ENCODE measurements around the gene CYFIP1.
"Not testable (repeated sequence)": the region's sequence is repeated elsewhere in the genome, so short reads cannot be mapped to it uniquely, and the experiment has no call there.

The CYFIP1 gene

GRCh38 chr15:22980189-22981050, at the start of gene CYFIP1:
TSS of gene CYFIP1 (minus strand) at chr15:22980368. CDS start at chr15:22947285, 33,083 bp downstream.
- peak within 1 kb of the TSS; percentile 80 for H3K4me3 Mint-ChIP-seq
- no peaks in the 10 kb centered on the region for H3K9me3 Mint-ChIP-seq
- DNase-seq = peak; percentile 42
- H3K27me3 Mint-ChIP-seq = peaks cover 32% of the 10 kb centered on the region
- peaks cover 18% of the 10 kb centered on the region for H3K4me1 Mint-ChIP-seq
- CTCF ChIA-PET = interaction anchor here (1.2 kb wide), 1 partner anchor 59 kb away, joined by 3 read pairs; the partner anchor contains the start of gene TUBGCP5
- no peak within 1 kb of the TSS for H3K27ac Mint-ChIP-seq
- H3K36me3 Mint-ChIP-seq = no peaks in the 10 kb centered on the region

GRCh38 chr15:23026218-23026617, 46.0 kb upstream of the CYFIP1 start:
- H3K4me3 Mint-ChIP-seq = no peak overlapping the region
- DNase-seq = no peak
- peaks cover 36% of the 10 kb centered on the region for H3K36me3 Mint-ChIP-seq
- no peaks in the 10 kb centered on the region for H3K4me1 Mint-ChIP-seq
- no peak overlapping the region for H3K27ac Mint-ChIP-seq
- H3K9me3 Mint-ChIP-seq = no peaks in the 10 kb centered on the region
- no peaks in the 10 kb centered on the region for H3K27me3 Mint-ChIP-seq
- CTCF ChIA-PET = no interaction called here

GRCh38 chr15:23022156-23022555, 42.0 kb upstream of the CYFIP1 start:
- peaks cover 30% of the 10 kb centered on the region for H3K36me3 Mint-ChIP-seq
- CTCF ChIA-PET = interaction anchor here (3.6 kb wide), 1 partner anchor 14 kb away, joined by 14 read pairs; no protein-coding TSS in a partner anchor
- H3K9me3 Mint-ChIP-seq = no peaks in the 10 kb centered on the region
- DNase-seq = no peak
- H3K4me3 Mint-ChIP-seq = no peak overlapping the region
- no peaks in the 10 kb centered on the region for H3K27me3 Mint-ChIP-seq
- no peaks in the 10 kb centered on the region for H3K4me1 Mint-ChIP-seq
- no peak overlapping the region for H3K27ac Mint-ChIP-seq

- Mint-ChIP-seq H3K27ac (no peak overlapping the region), H3K4me3 (no peak overlapping the region), H3K27me3 (no peaks in the 10 kb centered on the region), H3K4me1 (no peaks in the 10 kb centered on the region), H3K9me3 (no peaks in the 10 kb centered on the region), H3K36me3 (peaks cover 38% of the 10 kb centered on the region)
- no peak for DNase-seq
- CTCF ChIA-PET = interaction anchor here (1.5 kb wide), 1 partner anchor 22 kb away, joined by 3 read pairs; no protein-coding TSS in a partner anchor
Observed at GRCh38 chr15:23014394-23015000, 34.3 kb upstream of the CYFIP1 start.

GRCh38 chr15:23013681-23014080, 33.5 kb upstream of the CYFIP1 start:
- CTCF ChIA-PET = interaction anchor here (1.5 kb wide), 1 partner anchor 23 kb away, joined by 3 read pairs; no protein-coding TSS in a partner anchor
- no peaks in the 10 kb centered on the region for H3K4me1 Mint-ChIP-seq
- H3K4me3 Mint-ChIP-seq = no peak overlapping the region
- no peak for DNase-seq
- no peaks in the 10 kb centered on the region for H3K27me3 Mint-ChIP-seq
- no peak overlapping the region for H3K27ac Mint-ChIP-seq
- peaks cover 39% of the 10 kb centered on the region for H3K36me3 Mint-ChIP-seq
- no peaks in the 10 kb centered on the region for H3K9me3 Mint-ChIP-seq

- not testable (repeated sequence) for H3K4me1 Mint-ChIP-seq, H3K4me3 Mint-ChIP-seq, H3K27me3 Mint-ChIP-seq, H3K27ac Mint-ChIP-seq, H3K9me3 Mint-ChIP-seq, DNase-seq
- peaks cover 41% of the 10 kb centered on the region for H3K36me3 Mint-ChIP-seq
- CTCF ChIA-PET = interaction anchor here (0.7 to 1.5 kb wide), 2 partner anchors 24 kb away, joined by 3 read pairs; no protein-coding TSS in a partner anchor
Observed at GRCh38 chr15:23012616-23013015, 32.4 kb upstream of the CYFIP1 start.

- Mint-ChIP-seq H3K4me3 (no peak overlapping the region), H3K36me3 (peaks cover 46% of the 10 kb centered on the region), H3K4me1 (no peaks in the 10 kb centered on the region), H3K27me3 (no peaks in the 10 kb centered on the region), H3K9me3 (no peaks in the 10 kb centered on the region), H3K27ac (no peak overlapping the region)
- no peak for DNase-seq
- CTCF ChIA-PET = interaction anchor here (2.1 kb wide), 1 partner anchor 33 kb away, joined by 5 read pairs; no protein-coding TSS in a partner anchor
Observed at GRCh38 chr15:23003736-23004135, 23.6 kb upstream of the CYFIP1 start.

GRCh38 chr15:23002920-23003319, 22.8 kb upstream of the CYFIP1 start:
- Mint-ChIP-seq H3K4me1 (no peaks in the 10 kb centered on the region), H3K4me3 (no peak overlapping the region), H3K9me3 (no peaks in the 10 kb centered on the region), H3K36me3 (peaks cover 43% of the 10 kb centered on the region), H3K27me3 (no peaks in the 10 kb centered on the region), H3K27ac (no peak overlapping the region)
- no peak for DNase-seq
- CTCF ChIA-PET = interaction anchor here (2.1 kb wide), 1 partner anchor 33 kb away, joined by 5 read pairs; no protein-coding TSS in a partner anchor

- Mint-ChIP-seq H3K4me1 (no peaks in the 10 kb centered on the region), H3K9me3 (no peaks in the 10 kb centered on the region), H3K27me3 (no peaks in the 10 kb centered on the region), H3K36me3 (peaks cover 16% of the 10 kb centered on the region), H3K27ac (no peak overlapping the region), H3K4me3 (no peak overlapping the region)
- CTCF ChIA-PET = no interaction called here
- no peak for DNase-seq
Observed at GRCh38 chr15:22995795-22996194, 15.6 kb upstream of the CYFIP1 start.

- Mint-ChIP-seq H3K27ac (no peak overlapping the region), H3K27me3 (no peaks in the 10 kb centered on the region), H3K4me1 (no peaks in the 10 kb centered on the region), H3K9me3 (no peaks in the 10 kb centered on the region), H3K4me3 (no peak overlapping the region), H3K36me3 (peaks cover 4% of the 10 kb centered on the region)
- CTCF ChIA-PET = no interaction called here
- DNase-seq = no peak
Observed at GRCh38 chr15:22992024-22992326, 11.8 kb upstream of the CYFIP1 start.

- CTCF ChIA-PET = no interaction called here
- DNase-seq = no peak
- Mint-ChIP-seq H3K9me3 (no peaks in the 10 kb centered on the region), H3K27me3 (no peaks in the 10 kb centered on the region), H3K4me1 (no peaks in the 10 kb centered on the region), H3K36me3 (peaks cover 4% of the 10 kb centered on the region), H3K27ac (no peak overlapping the region), H3K4me3 (no peak overlapping the region)
Observed at GRCh38 chr15:22989576-22990477, 9.7 kb upstream of the CYFIP1 start.

GRCh38 chr15:22988811-22989210, 8.6 kb upstream of the CYFIP1 start:
- CTCF ChIA-PET = no interaction called here
- Mint-ChIP-seq H3K9me3 (no peaks in the 10 kb centered on the region), H3K36me3 (peaks cover 1% of the 10 kb centered on the region), H3K27me3 (no peaks in the 10 kb centered on the region), H3K4me3 (no peak overlapping the region), H3K27ac (no peak overlapping the region), H3K4me1 (no peaks in the 10 kb centered on the region)
- DNase-seq = no peak

GRCh38 chr15:22981931-22982330, 1.8 kb upstream of the CYFIP1 start:
- Mint-ChIP-seq H3K27me3 (peaks cover 30% of the 10 kb centered on the region), H3K4me1 (peaks cover 18% of the 10 kb centered on the region)
- DNase-seq, H3K4me3 Mint-ChIP-seq, CTCF ChIA-PET, H3K27ac Mint-ChIP-seq, H3K36me3 Mint-ChIP-seq, H3K9me3 Mint-ChIP-seq: not testable (repeated sequence)

Measured in activated naive CD4-positive, alpha-beta T cell treated with anti-CD3 and anti-CD28 coated beads, Interleukin-2, amount 10 ng/mL, durations not matched to agents 7 days and 5 days (primary cell).